T1000 (cell line): ENCODE results near the gene THRA.

Experiments
- DNase-seq: peaks from one replicate; lab custom pipeline; 2025; ENCODE audit warnings: mixed read lengths; lab: John Stamatoyannopoulos, UW

The THRA gene, protein sequence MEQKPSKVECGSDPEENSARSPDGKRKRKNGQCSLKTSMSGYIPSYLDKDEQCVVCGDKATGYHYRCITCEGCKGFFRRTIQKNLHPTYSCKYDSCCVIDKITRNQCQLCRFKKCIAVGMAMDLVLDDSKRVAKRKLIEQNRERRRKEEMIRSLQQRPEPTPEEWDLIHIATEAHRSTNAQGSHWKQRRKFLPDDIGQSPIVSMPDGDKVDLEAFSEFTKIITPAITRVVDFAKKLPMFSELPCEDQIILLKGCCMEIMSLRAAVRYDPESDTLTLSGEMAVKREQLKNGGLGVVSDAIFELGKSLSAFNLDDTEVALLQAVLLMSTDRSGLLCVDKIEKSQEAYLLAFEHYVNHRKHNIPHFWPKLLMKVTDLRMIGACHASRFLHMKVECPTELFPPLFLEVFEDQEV

GRCh38 chr17:40062329-40063186, at the start of gene THRA:
Gene THRA, plus strand, starts transcription at chr17:40062965. Its CDS starts 11,524 bp downstream, at chr17:40074489.
- peak; percentile 18 for DNase-seq

GRCh38 chr17:40014375-40014980, 48.3 kb upstream of the THRA start:
- no peak for DNase-seq

- DNase-seq, result no peak
Measured at GRCh38 chr17:40015005-40015997, 47.5 kb upstream of the THRA start, which contains the start of gene CSF3. Gene CSF3, plus strand, starts transcription at chr17:40015440. Its CDS starts 35 bp downstream, at chr17:40015475.

- no peak for DNase-seq
Measured at GRCh38 chr17:40015998-40016985, 46.5 kb upstream of the THRA start.

- no peak for DNase-seq
Measured at GRCh38 chr17:40017422-40018080, 45.2 kb upstream of the THRA start.

GRCh38 chr17:40018211-40019121, 44.3 kb upstream of the THRA start:
- DNase-seq, result no peak

- DNase-seq, result peak; percentile 34
Measured at GRCh38 chr17:40019140-40019991, 43.4 kb upstream of the THRA start.

- DNase-seq, result no peak
Measured at GRCh38 chr17:40020146-40020545, 42.6 kb upstream of the THRA start.

GRCh38 chr17:40021451-40021971, 41.3 kb upstream of the THRA start:
- DNase-seq, result peak; percentile 96

GRCh38 chr17:40022497-40022896, 40.3 kb upstream of the THRA start:
- no peak for DNase-seq

DNA sequence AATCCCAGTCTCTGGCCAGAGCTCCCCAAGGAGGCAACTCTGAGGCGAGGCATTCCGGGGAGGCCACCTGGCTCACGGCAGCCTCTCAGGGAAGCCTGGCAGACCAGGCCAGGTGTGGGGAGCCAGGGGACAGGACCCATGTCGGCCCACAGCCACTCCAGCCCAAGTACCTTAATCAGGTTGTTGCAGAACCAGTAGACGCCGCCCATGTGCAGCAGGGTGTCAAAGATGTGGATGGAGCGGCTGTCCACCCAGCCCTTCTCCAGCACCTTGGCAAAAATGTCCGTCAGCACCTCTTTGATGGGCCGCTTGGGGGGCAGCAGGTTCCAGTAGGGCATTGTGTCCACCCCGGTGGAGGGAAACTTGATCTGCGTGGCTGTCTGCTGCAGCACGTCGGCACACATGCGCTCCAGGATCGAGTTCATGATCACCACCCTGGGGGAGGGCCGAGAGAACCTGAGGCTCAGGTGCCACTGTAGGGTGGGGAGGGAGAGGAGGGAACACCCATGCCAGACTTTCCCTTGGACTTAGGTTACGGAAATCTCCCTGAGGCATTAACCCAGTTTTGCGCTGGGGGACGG, 39.7 kb upstream of the THRA start:
- DNase-seq, result no peak

DNA sequence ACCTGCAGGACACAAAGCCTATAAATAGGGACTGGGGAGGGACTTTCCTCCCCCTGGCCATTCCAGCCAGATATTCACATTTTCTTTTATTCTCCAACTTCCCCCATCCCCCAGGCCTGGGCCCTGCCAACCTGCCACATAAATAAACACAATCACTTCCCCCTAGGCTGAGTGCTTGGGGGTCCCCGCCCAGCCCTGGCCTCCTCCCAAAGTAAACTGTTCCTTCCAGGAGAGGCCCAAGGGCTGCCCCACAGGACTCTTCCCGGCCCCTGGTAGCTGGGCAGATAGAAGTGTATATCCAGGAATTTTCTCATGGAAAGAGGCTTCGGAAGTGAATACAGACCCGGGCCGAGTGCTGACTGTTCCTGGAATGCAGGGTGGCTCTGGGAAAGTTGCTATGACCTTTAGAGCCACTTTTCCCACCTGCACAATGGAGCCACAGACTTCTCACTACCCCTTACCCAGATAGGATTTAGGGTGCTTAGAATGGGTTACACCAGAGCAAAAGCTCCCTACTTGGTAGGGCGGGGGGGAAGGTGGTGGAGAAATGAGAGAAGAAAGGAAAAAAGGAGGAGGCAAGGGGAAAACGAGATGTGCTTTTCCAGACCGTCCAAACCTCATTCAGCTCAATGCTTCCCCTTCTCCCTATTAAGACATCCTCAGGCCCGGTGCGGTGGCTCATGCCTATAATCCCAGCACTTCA, 39.0 kb upstream of the THRA start:
- peak; percentile 44 for DNase-seq

GRCh38 chr17:40024901-40025300, 37.9 kb upstream of the THRA start:
- DNase-seq, result no peak

GRCh38 chr17:40025559-40025958, 37.2 kb upstream of the THRA start:
- DNase-seq, result no peak

DNA sequence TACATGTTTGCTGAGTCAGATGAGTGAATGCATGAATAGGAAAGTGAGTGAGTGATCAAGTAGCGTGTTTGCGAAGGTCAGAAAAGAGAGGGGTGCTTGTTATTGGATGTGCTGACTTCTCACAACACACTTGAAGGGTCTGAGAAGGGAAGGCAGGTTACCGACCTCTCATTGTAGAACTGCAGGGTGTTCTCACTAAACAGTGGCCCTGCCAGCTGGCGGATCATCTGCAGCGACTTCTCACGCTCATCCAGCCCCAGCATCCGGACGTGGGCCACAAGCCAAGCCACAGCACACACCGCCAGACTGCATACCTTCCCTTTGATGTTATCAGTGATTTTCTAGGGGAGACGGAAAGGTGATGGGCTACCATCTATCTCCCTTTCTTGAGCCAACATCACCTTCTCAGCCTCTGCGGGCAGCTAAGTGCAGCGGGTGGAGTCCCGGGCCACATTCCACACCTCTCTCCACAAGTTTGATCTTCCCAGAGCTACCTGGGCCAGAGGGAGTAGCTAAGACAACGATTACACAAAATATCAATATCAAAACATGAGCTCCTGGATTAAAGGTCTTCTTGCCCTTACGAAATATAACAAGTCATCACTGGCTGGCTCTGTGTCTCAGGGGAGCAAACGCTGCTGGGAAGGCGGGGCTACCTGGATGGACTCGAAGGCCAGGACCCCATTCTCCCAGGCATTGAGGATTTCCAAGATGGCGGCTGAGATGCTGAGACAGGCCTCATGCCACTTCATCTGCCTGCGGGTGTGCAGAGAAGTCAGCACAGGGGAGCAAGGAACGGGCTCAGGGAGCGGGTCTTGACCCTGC, 36.6 kb upstream of the THRA start:
- DNase-seq, result no peak
